ENCODE results near the gene USP6NL. TPM values are rescaled to one million over a fixed set of nuclear protein-coding genes. Genes with fewer than 3 reads are reported as not detected.

USP6NL gene
- total and polyA plus RNA-seq, 2 of the 8 experiments (the other 6 are each of a cell fraction or from before 2014, with no cell fraction given): 10.9 to 28.8 TPM

DNA sequence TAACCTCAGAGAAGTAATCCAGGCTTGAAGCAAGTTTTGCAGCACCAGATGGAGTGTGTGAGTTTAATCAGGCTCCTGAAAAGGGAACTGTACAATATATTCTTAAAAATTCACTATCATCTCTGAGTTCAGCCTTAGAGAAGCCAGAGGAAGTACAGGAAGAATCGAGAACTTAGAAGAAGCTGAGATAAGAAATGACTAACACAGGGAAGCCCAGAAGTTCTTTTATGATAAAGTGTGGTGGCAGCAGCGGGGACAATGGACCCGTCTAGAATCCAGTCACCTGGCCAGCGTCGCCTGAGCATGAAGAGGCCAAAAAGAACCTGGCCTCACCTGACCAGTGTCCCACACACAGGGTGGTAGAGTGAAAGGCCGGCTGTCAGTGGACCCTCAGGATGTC is 161.0 kb downstream of the USP6NL start (continued):
- TF ChIP-seq, protein P1, sequence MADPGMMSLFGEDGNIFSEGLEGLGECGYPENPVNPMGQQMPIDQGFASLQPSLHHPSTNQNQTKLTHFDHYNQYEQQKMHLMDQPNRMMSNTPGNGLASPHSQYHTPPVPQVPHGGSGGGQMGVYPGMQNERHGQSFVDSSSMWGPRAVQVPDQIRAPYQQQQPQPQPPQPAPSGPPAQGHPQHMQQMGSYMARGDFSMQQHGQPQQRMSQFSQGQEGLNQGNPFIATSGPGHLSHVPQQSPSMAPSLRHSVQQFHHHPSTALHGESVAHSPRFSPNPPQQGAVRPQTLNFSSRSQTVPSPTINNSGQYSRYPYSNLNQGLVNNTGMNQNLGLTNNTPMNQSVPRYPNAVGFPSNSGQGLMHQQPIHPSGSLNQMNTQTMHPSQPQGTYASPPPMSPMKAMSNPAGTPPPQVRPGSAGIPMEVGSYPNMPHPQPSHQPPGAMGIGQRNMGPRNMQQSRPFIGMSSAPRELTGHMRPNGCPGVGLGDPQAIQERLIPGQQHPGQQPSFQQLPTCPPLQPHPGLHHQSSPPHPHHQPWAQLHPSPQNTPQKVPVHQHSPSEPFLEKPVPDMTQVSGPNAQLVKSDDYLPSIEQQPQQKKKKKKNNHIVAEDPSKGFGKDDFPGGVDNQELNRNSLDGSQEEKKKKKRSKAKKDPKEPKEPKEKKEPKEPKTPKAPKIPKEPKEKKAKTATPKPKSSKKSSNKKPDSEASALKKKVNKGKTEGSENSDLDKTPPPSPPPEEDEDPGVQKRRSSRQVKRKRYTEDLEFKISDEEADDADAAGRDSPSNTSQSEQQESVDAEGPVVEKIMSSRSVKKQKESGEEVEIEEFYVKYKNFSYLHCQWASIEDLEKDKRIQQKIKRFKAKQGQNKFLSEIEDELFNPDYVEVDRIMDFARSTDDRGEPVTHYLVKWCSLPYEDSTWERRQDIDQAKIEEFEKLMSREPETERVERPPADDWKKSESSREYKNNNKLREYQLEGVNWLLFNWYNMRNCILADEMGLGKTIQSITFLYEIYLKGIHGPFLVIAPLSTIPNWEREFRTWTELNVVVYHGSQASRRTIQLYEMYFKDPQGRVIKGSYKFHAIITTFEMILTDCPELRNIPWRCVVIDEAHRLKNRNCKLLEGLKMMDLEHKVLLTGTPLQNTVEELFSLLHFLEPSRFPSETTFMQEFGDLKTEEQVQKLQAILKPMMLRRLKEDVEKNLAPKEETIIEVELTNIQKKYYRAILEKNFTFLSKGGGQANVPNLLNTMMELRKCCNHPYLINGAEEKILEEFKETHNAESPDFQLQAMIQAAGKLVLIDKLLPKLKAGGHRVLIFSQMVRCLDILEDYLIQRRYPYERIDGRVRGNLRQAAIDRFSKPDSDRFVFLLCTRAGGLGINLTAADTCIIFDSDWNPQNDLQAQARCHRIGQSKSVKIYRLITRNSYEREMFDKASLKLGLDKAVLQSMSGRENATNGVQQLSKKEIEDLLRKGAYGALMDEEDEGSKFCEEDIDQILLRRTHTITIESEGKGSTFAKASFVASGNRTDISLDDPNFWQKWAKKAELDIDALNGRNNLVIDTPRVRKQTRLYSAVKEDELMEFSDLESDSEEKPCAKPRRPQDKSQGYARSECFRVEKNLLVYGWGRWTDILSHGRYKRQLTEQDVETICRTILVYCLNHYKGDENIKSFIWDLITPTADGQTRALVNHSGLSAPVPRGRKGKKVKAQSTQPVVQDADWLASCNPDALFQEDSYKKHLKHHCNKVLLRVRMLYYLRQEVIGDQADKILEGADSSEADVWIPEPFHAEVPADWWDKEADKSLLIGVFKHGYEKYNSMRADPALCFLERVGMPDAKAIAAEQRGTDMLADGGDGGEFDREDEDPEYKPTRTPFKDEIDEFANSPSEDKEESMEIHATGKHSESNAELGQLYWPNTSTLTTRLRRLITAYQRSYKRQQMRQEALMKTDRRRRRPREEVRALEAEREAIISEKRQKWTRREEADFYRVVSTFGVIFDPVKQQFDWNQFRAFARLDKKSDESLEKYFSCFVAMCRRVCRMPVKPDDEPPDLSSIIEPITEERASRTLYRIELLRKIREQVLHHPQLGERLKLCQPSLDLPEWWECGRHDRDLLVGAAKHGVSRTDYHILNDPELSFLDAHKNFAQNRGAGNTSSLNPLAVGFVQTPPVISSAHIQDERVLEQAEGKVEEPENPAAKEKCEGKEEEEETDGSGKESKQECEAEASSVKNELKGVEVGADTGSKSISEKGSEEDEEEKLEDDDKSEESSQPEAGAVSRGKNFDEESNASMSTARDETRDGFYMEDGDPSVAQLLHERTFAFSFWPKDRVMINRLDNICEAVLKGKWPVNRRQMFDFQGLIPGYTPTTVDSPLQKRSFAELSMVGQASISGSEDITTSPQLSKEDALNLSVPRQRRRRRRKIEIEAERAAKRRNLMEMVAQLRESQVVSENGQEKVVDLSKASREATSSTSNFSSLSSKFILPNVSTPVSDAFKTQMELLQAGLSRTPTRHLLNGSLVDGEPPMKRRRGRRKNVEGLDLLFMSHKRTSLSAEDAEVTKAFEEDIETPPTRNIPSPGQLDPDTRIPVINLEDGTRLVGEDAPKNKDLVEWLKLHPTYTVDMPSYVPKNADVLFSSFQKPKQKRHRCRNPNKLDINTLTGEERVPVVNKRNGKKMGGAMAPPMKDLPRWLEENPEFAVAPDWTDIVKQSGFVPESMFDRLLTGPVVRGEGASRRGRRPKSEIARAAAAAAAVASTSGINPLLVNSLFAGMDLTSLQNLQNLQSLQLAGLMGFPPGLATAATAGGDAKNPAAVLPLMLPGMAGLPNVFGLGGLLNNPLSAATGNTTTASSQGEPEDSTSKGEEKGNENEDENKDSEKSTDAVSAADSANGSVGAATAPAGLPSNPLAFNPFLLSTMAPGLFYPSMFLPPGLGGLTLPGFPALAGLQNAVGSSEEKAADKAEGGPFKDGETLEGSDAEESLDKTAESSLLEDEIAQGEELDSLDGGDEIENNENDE (IDR thresholded peaks at IDR 0.05; ENCODE audit: insufficient replicate concordance, low read length): no peak
